ENCODE data around the gene DBP. TPM values are rescaled to one million over a fixed set of nuclear protein-coding genes. Genes with fewer than 3 reads are reported as not detected.
"Not testable (repeated sequence)": the region's sequence is repeated elsewhere in the genome, so short reads cannot be mapped to it uniquely, and the experiment has no call there.

Gene DBP
- total RNA-seq, 1 donor from 2014 or later: 8.7 TPM

GRCh38 chr19:48639483-48640375 is 2.5 kb upstream of the DBP start:
- no peak for DNase-seq

GRCh38 chr19:48638831-48639381 is 1.7 kb upstream of the DBP start:
- no peak for DNase-seq

- DNase-seq: peak; percentile 96
These were observed 1.0 kb upstream of the DBP start for GRCh38 chr19:48637948-48638830.

- DNase-seq: peak; percentile 99
These were observed 319 bp upstream of the DBP start for GRCh38 chr19:48637449-48637947.

GRCh38 chr19:48635966-48636858 is 967 bp downstream of the DBP start:
- DNase-seq: peak; percentile 18

GRCh38 chr19:48635263-48635965 is 1.8 kb downstream of the DBP start:
- peak; percentile 69 for DNase-seq

- DNase-seq: peak; percentile 97
These were observed 2.5 kb downstream of the DBP start for GRCh38 chr19:48634424-48635262.

- no peak for DNase-seq
These were observed 3.2 kb downstream of the DBP start for GRCh38 chr19:48634036-48634342.

- DNase-seq: peak; percentile 22
These were observed 3.8 kb downstream of the DBP start for GRCh38 chr19:48633148-48634035.

GRCh38 chr19:48632692-48633147 is 4.5 kb downstream of the DBP start:
- DNase-seq: no peak

GRCh38 chr19:48632286-48632685 is 4.9 kb downstream of the DBP start:
- DNase-seq: not testable (repeated sequence)

GRCh38 chr19:48631225-48631624 is 6.0 kb downstream of the DBP start:
- DNase-seq: no peak

- peak; percentile 73 for DNase-seq
These were observed 6.7 kb downstream of the DBP start for GRCh38 chr19:48630296-48631063.

GRCh38 chr19:48629599-48630295 is 7.4 kb downstream of the DBP start:
- DNase-seq: peak; percentile 66

GRCh38 chr19:48629297-48629598 is 7.9 kb downstream of the DBP start:
- DNase-seq: no peak

GRCh38 chr19:48628486-48629296 is 8.5 kb downstream of the DBP start:
- no peak for DNase-seq

GRCh38 chr19:48627865-48628314 is 9.3 kb downstream of the DBP start:
- DNase-seq: no peak

All from tongue (tissue), 2 donors.